H1 (cell line): ENCODE measurements around the gene USP3. TPM values are rescaled to one million over a fixed set of nuclear protein-coding genes. Genes with fewer than 3 reads are reported as not detected.

Experiments used
- CTCF ChIA-PET: fragments of 300-600 bp; sonication (Branson Sonifier 250); formaldehyde crosslinking; loops from one replicate; lab custom pipeline; 2021; ENCODE audit not compliant: partially characterized antibody; lab: Charles Lee
- POLR2A ChIA-PET: fragments of 300-600 bp; sonication (Branson Sonifier 250); formaldehyde crosslinking; loops from one replicate; lab custom pipeline; 2021; ENCODE audit warnings: inconsistent platforms; ENCODE audit not compliant: partially characterized antibody; lab: Charles Lee
- DNase-seq, 2 experiments: peaks; one replicate each; pipeline versions ENCODE4 v3.0.0 to v3.0.0-alpha.2; 2010 to 2022; ENCODE audit warnings: low spot score in 2 of 2, low read depth in 1 of 2, mixed read lengths in 1 of 2
- FAIRE-seq: peaks from 2 replicates; lab custom pipeline; 2011; peaks lifted over from hg19 to GRCh38; lab: Jason Lieb, UNC
- H2AFZ ChIP-seq: 2 replicates; pipeline ENCODE4 v1.8.1; 2012; ENCODE audit warnings: low read length, inconsistent platforms
- H2AK5ac ChIP-seq: 2 replicates; pipeline ENCODE4 v1.6.1; 2013; ENCODE audit warnings: low read depth, low read length
- H2BK120ac ChIP-seq: replicated peaks from 2 replicates; pipeline ENCODE3; 2013; ENCODE audit warnings: low read depth, low read length, inconsistent platforms
- H2BK12ac ChIP-seq: 2 replicates; pipeline ENCODE4 v1.6.1; 2013; ENCODE audit warnings: low read depth, low read length
- H2BK15ac ChIP-seq: 2 replicates; pipeline ENCODE4 v1.6.1; 2013; ENCODE audit warnings: low read length
- H2BK20ac ChIP-seq: 2 replicates; pipeline ENCODE4 v1.6.1; 2013; ENCODE audit warnings: low read length
- H2BK5ac ChIP-seq: 2 replicates; pipeline ENCODE4 v1.6.1; 2013; ENCODE audit warnings: low read depth, low read length
- H3K14ac ChIP-seq: 2 replicates; pipeline ENCODE4 v1.6.1; 2013; ENCODE audit warnings: inconsistent platforms; ENCODE audit not compliant: insufficient read length
- H3K18ac ChIP-seq: 2 replicates; pipeline ENCODE4 v1.6.1; 2013; ENCODE audit warnings: low read length; ENCODE audit errors: extremely low read depth
- H3K23ac ChIP-seq: 2 replicates; pipeline ENCODE4 v1.6.1; 2013; ENCODE audit warnings: inconsistent platforms; ENCODE audit not compliant: insufficient read length
- H3K23me2 ChIP-seq: 2 replicates; pipeline ENCODE4 v1.6.1; 2013; ENCODE audit warnings: low read depth, low read length
- H3K27ac ChIP-seq: 2 replicates; pipeline ENCODE4 v1.6.1; 2011; ENCODE audit warnings: low read depth, low read length, inconsistent platforms
- H3K27me3 ChIP-seq, 4 experiments: replicated peaks in 1 of 4; 1 replicate in 1 of 4; 2 replicates in 3 of 4; pipeline versions ENCODE4 v1.6.1 to v1.8.1; 2011 to 2013; ENCODE audit warnings: low read length in 3 of 4, mild to moderate bottlenecking in 3 of 4, inconsistent platforms in 2 of 4, mixed read lengths in 2 of 4, moderate library complexity in 1 of 4; ENCODE audit not compliant: control insufficient read depth in 3 of 4, insufficient read depth in 3 of 4; ENCODE audit errors: extremely low read depth in 1 of 4
- H3K36me3 ChIP-seq, 4 experiments: 2 replicates each; pipeline versions ENCODE4 v1.6.1 to v1.8.1; 2011 to 2013; ENCODE audit warnings: mild to moderate bottlenecking in 4 of 4, low read length in 3 of 4, moderate library complexity in 2 of 4, control low read depth in 1 of 4, inconsistent platforms in 1 of 4; ENCODE audit not compliant: insufficient read depth in 4 of 4, control insufficient read depth in 2 of 4
- H3K4ac ChIP-seq: replicated peaks from 2 replicates; pipeline ENCODE3; 2013; ENCODE audit warnings: low read length, low read depth, mixed read lengths, inconsistent platforms; ENCODE audit not compliant: insufficient read length
- H3K4me1 ChIP-seq, 4 experiments: replicated peaks in 1 of 4; 1 replicate in 1 of 4; 2 replicates in 3 of 4; pipeline versions ENCODE4 v1.6.1 to v1.8.1; 2011 to 2013; ENCODE audit warnings: low read length in 3 of 4, inconsistent platforms in 2 of 4, mixed read lengths in 1 of 4; ENCODE audit not compliant: insufficient read depth in 4 of 4, control insufficient read depth in 3 of 4
- H3K4me2 ChIP-seq, 2 experiments: 2 replicates each; pipeline versions ENCODE4 v1.6.1 to v1.8.1; 2011 to 2013; ENCODE audit warnings: low read depth in 2 of 2, low read length in 2 of 2, control low read depth in 1 of 2, inconsistent platforms in 1 of 2, mild to moderate bottlenecking in 1 of 2; ENCODE audit not compliant: insufficient read depth in 1 of 2
- H3K4me3 ChIP-seq, 4 experiments: fragments of 200-600, 300-600 bp in 1 of 4; sonication (generic), shearing (Covaris generic), sonication (Bioruptor Twin) in 1 of 4; 2 replicates each; pipeline versions ENCODE4 v1.5.1 to v1.8.1; 2011 to 2016; ENCODE audit warnings: low read length in 4 of 4, low read depth in 3 of 4, control low read depth in 2 of 4, inconsistent platforms in 2 of 4, mild to moderate bottlenecking in 2 of 4, mixed read lengths in 1 of 4, moderate library complexity in 1 of 4; ENCODE audit not compliant: insufficient read depth in 2 of 4; ENCODE audit errors: extremely low read depth in 1 of 4
- H3K56ac ChIP-seq: replicated peaks from 2 replicates; pipeline ENCODE3; 2013; ENCODE audit warnings: low read depth, mild to moderate bottlenecking, mixed read lengths, low read length, inconsistent platforms; ENCODE audit not compliant: insufficient read length
- H3K79me1 ChIP-seq: 2 replicates; pipeline ENCODE4 v1.6.1; 2013; ENCODE audit warnings: low read depth, low read length, control low read depth
- H3K79me2 ChIP-seq, 2 experiments: 2 replicates each; pipeline versions ENCODE4 v1.6.1 to v1.8.1; 2012 to 2013; ENCODE audit warnings: low read length in 2 of 2, mild to moderate bottlenecking in 2 of 2, inconsistent platforms in 1 of 2; ENCODE audit not compliant: insufficient read depth in 2 of 2, control insufficient read depth in 1 of 2
- H3K9ac ChIP-seq, 4 experiments: replicated peaks in 1 of 4; 1 replicate in 1 of 4; 2 replicates in 3 of 4; pipeline versions ENCODE4 v1.6.1 to v1.8.1; 2011 to 2013; ENCODE audit warnings: low read depth in 3 of 4, low read length in 3 of 4, control low read depth in 2 of 4, mild to moderate bottlenecking in 2 of 4, moderate library complexity in 2 of 4, inconsistent platforms in 1 of 4; ENCODE audit errors: extremely low read depth in 1 of 4
- H3K9me3 ChIP-seq, 2 experiments: 2 replicates each; pipeline versions ENCODE4 v1.6.1 to v1.8.1; 2012 to 2013; ENCODE audit warnings: mild to moderate bottlenecking in 2 of 2, moderate library complexity in 2 of 2, control low read depth in 1 of 2, inconsistent platforms in 1 of 2, low read depth in 1 of 2, low read length in 1 of 2, mixed read lengths in 1 of 2; ENCODE audit not compliant: insufficient read depth in 2 of 2
- H4K20me1 ChIP-seq, 2 experiments: replicated peaks in 1 of 2; 2 replicates each; pipeline versions ENCODE3 to v1.8.1; 2011 to 2013; ENCODE audit warnings: inconsistent platforms in 2 of 2, low read length in 2 of 2, mild to moderate bottlenecking in 1 of 2; ENCODE audit not compliant: insufficient read depth in 2 of 2, control insufficient read depth in 1 of 2
- H4K5ac ChIP-seq: 2 replicates; pipeline ENCODE4 v1.6.1; 2013; ENCODE audit warnings: low read length, low read depth, mixed read lengths, inconsistent platforms; ENCODE audit not compliant: insufficient read length
- H4K8ac ChIP-seq: 2 replicates; pipeline ENCODE4 v1.8.0; 2013; ENCODE audit warnings: mild to moderate bottlenecking, moderate library complexity, low read length, inconsistent platforms; ENCODE audit not compliant: insufficient read depth; ENCODE audit errors: extremely low read depth
- H4K91ac ChIP-seq: replicated peaks from 2 replicates; pipeline ENCODE3; 2013; ENCODE audit warnings: low read length, mixed read lengths, inconsistent platforms; ENCODE audit not compliant: insufficient read length
- BACH1 ChIP-seq: IDR thresholded peaks from 2 replicates; pipeline ENCODE4 v1.6.1; 2012; ENCODE audit warnings: low read length, improper control_type of control experiment
- NANOG ChIP-seq: IDR thresholded peaks from 2 replicates; pipeline ENCODE4 v1.6.1; 2011; ENCODE audit warnings: low read length, low read depth, mild to moderate bottlenecking, inconsistent platforms; ENCODE audit not compliant: insufficient read depth, poor library complexity, severe bottlenecking
- RBBP5 ChIP-seq: IDR thresholded peaks from 2 replicates; pipeline ENCODE4 v1.7.1; 2012; ENCODE audit warnings: low read depth, mild to moderate bottlenecking, inconsistent platforms, low read length, moderate library complexity, borderline replicate concordance
- RFX5 ChIP-seq: IDR thresholded peaks from 2 replicates; pipeline ENCODE4 v1.6.1; 2011; ENCODE audit warnings: low read depth, low read length, improper control_type of control experiment, borderline replicate concordance
- SRF ChIP-seq: IDR thresholded peaks from 2 replicates; pipeline ENCODE4 v1.6.1; 2011; ENCODE audit warnings: mild to moderate bottlenecking, low read depth, low read length, moderate library complexity
- WGBS, 2 experiments: shearing (Covaris generic) in 1 of 2; methylation state at CpG; one replicate each; pipeline versions ENCODE4 v1.1.6 to v1.1.7; 2013 to 2015; ENCODE audit warnings: low lambda C conversion rate in 2 of 2, mixed read lengths in 2 of 2, inconsistent platforms in 1 of 2, low coverage in 1 of 2, missing lambda C conversion rate in 1 of 2; ENCODE audit not compliant: insufficient replicate concordance in 2 of 2, insufficient coverage in 1 of 2, insufficient read length in 1 of 2; ENCODE audit errors: extremely low coverage in 1 of 2, missing lambda C conversion rate in 1 of 2; 5-methylcytosine and 5-hydroxymethylcytosine counted together
- polyA plus RNA-seq, 7 experiments: library from polyadenylated mRNA; depleted of rRNA in 3 of 7; stranded (reverse) in 5 of 7; unstranded in 2 of 7; fragments of >200 nt in 5 of 7; fragments of 200-250 nt in 2 of 7; gene quantifications; 1 replicate in 5 of 7; 2 replicates in 1 of 7; 4 replicates in 1 of 7; pipeline versions ENCODE4 v1.2.1 to v1.2.3, GENCODE V29; 2011 to 2013; ENCODE audit warnings: missing spikeins in 2 of 7, mixed read lengths in 2 of 7
- total RNA-seq: library from RNA; stranded (reverse); fragmentation: NEBNext Ultra II Directional; extraction: Animal tissue kit (Norgen Biotek cat#: 25700); gene quantifications from 2 replicates; pipeline ENCODE4 v1.2.1, GENCODE V29; 2021

The USP3 gene
- total and polyA plus RNA-seq, 2 of the 8 experiments (the other 6 are each of a cell fraction or from before 2014, with no cell fraction given): 15.5 to 16.2 TPM

DNA sequence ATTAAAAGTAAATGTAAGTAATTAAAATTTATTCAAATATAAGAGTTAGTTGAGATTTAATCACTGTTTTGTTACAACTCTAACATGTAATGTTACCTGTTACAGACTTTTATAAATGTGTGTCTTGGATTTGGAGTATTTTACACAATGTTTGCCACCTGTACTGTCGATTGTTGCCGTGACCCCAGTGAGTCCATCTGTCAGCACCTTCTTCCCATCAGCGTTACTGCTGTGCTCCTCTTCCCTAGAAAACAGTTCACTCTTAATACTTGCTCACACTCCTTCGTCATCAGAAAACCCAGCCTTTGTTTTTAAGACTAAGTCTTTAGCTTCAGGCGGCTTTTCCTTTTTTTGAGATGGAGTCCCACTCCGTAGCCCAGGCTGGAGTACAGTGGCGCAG is 52.3 kb downstream of the USP3 start:
- FAIRE-seq: no peak

More for the DNA sequence above, 52.3 kb downstream of the USP3 start:
- Histone ChIP-seq H3K56ac (no peak overlapping the region), H2BK5ac (no peak overlapping the region), H3K4me1 (peaks cover 3 to 18% (median 15%) of the 10 kb centered on the region in 4 experiments; a peak in 6 of 7 replicates), H3K23me2 (peaks cover 2% of the 10 kb centered on the region; the same call in 1 of the 2 replicates), H3K79me2 (no peaks in the 10 kb centered on the region), H4K5ac (no peak overlapping the region), H3K9ac (no peak overlapping the region), H2AFZ (no peak overlapping the region), H3K18ac (no peak overlapping the region), H3K14ac (no peak overlapping the region), H4K20me1 (no peaks in the 10 kb centered on the region), H3K4me3 (no peak overlapping the region), H2BK120ac (no peak overlapping the region), H3K36me3 (no peaks in the 10 kb centered on the region), H4K8ac (no peak overlapping the region), H3K4ac (no peak overlapping the region), H2BK20ac (no peak overlapping the region), H3K79me1 (no peaks in the 10 kb centered on the region), H4K91ac (no peak overlapping the region), H2AK5ac (no peak overlapping the region), H3K27ac (no peak overlapping the region), H3K9me3 (no peaks in the 10 kb centered on the region), H2BK12ac (no peak overlapping the region), H3K4me2 (no peak overlapping the region), H3K23ac (no peak overlapping the region), H2BK15ac (no peak overlapping the region), H3K27me3 (no peaks in the 10 kb centered on the region)
- POLR2A ChIA-PET: interaction anchor here (1.6 kb wide), 1 partner anchor 9 kb away, joined by 8 read pairs; no protein-coding TSS in a partner anchor
- WGBS, 2 experiments: 94% methylated on average over 7 of the region's 7 CpGs; no CpG with 5 or more reads in 1 of the 2 experiments
- DNase-seq: no peak
- TF ChIP-seq BACH1 (no peak), NANOG (no peak), RFX5 (no peak), SRF (no peak), RBBP5 (no peak)
- CTCF ChIA-PET: interaction anchor here (1.4 to 1.6 kb wide), 2 partner anchors 11 to 52 kb away, joined by 5 read pairs; partner anchors contain the start of gene USP3
